ENCODE results near the gene FBXO46. TPM values are rescaled to one million over a fixed set of nuclear protein-coding genes. Genes with fewer than 3 reads are reported as not detected.

The FBXO46 gene
- total and polyA plus RNA-seq, 2 of the 13 experiments (the other 11 are each of a cell fraction or from before 2014, with no cell fraction given): 6.2 to 6.4 TPM

GRCh38 chr19:45768984-45769782 is 38.5 kb upstream of the FBXO46 start, which contains the start of gene SIX5 (continued):
- TF ChIP-seq ZNF879 (CRISPR knock-in tag; IDR thresholded peaks at IDR 0.05): no peak
- no peak for TF ChIP-seq ZNF407 (CRISPR knock-in tag; IDR thresholded peaks at IDR 0.05; ENCODE audit: not compliant biosample characterization)
- 0 out of 2 replicates have a peak, but pooled peaks have one; percentile 24 for TF ChIP-seq BHLHE40 (IDR thresholded peaks at IDR 0.05; ENCODE audit: low read length)
- no peak; the same call in 1 of the 2 replicates for TF ChIP-seq ZNF329 (CRISPR knock-in tag; IDR thresholded peaks at IDR 0.05; ENCODE audit: low read depth)
- TF ChIP-seq ZBTB40 (IDR thresholded peaks at IDR 0.05): no peak
- peak; percentile 32; the same call in 1 of the 2 replicates for TF ChIP-seq ZBTB40 (CRISPR knock-in tag; IDR thresholded peaks at IDR 0.05)
- no peak for TF ChIP-seq RBAK (CRISPR knock-in tag; IDR thresholded peaks at IDR 0.05)
- TF ChIP-seq GZF1 (CRISPR knock-in tag; IDR thresholded peaks at IDR 0.05): no peak
- no peak for TF ChIP-seq ZNF10 (CRISPR knock-in tag; IDR thresholded peaks at IDR 0.05; ENCODE audit: borderline replicate concordance, low read depth)
- 0 out of 2 replicates have a peak, but pooled peaks have one; percentile 49 for TF ChIP-seq SP1 (IDR thresholded peaks at IDR 0.05)
- peak; percentile 94 for TF ChIP-seq SP1 (CRISPR knock-in tag; IDR thresholded peaks at IDR 0.05)
- no peak for TF ChIP-seq ZFAT (CRISPR knock-in tag; conservative IDR thresholded peaks at IDR 0.05)
